Transverse colon (tissue), 4 donors: ENCODE results near the gene KIF25. TPM values are rescaled to one million over a fixed set of nuclear protein-coding genes. Genes with fewer than 3 reads are reported as not detected.

Source experiments
- DNase-seq: peaks from one replicate; pipeline ENCODE4 v3.0.0-alpha.2; 2019
- H3K27ac ChIP-seq, 4 donors: fragments of 200-600 bp; sonication (generic); 2 replicates each; pipeline ENCODE4 v1.5.1; 2016 to 2018; ENCODE audit warnings: inconsistent platforms in 4 of 4
- H3K27me3 ChIP-seq: fragments of 200-600 bp; sonication (generic); 2 replicates; pipeline ENCODE4 v1.5.1; 2017; ENCODE audit warnings: inconsistent platforms
- H3K36me3 ChIP-seq, 4 donors: fragments of 200-600 bp; sonication (generic); 2 replicates each; pipeline ENCODE4 v1.5.1; 2017 to 2019; ENCODE audit warnings: inconsistent platforms in 4 of 4
- H3K4me1 ChIP-seq, 4 donors: fragments of 200-600 bp; sonication (generic); 2 replicates each; pipeline ENCODE4 v1.5.1; 2017 to 2020; ENCODE audit warnings: inconsistent platforms in 4 of 4
- H3K4me3 ChIP-seq, 4 donors: fragments of 200-600 bp; sonication (generic); 1 replicate in 1 of 4; 2 replicates in 3 of 4; pipeline versions ENCODE4 v1.5.1 to v1.6.1; 2017 to 2019; ENCODE audit warnings: inconsistent platforms in 4 of 4
- H3K9me3 ChIP-seq, 2 donors: fragments of 200-600 bp; sonication (generic); 2 replicates each; pipeline ENCODE4 v1.5.1; 2017 to 2019; ENCODE audit warnings: inconsistent platforms in 2 of 2
- CTCF ChIP-seq, 5 experiments: fragments of 200-600 bp in 3 of 5; fragments of 450-650 bp in 2 of 5; sonication (generic) in 3 of 5; IDR thresholded peaks; 1 replicate in 2 of 5; 2 replicates in 3 of 5; pipeline ENCODE4 v1.5.1; 2016 to 2017; ENCODE audit warnings: antibody characterized with exemption in 5 of 5, inconsistent platforms in 3 of 5, mild to moderate bottlenecking in 2 of 5, moderate library complexity in 1 of 5
- EP300 ChIP-seq: sonication (generic); formaldehyde crosslinking; IDR thresholded peaks from one replicate; pipeline ENCODE4 v1.6.1; 2017; ENCODE audit warnings: antibody characterized with exemption, low read depth
- POLR2A ChIP-seq: fragments of 450-650 bp; IDR thresholded peaks from one replicate; pipeline ENCODE4 v1.6.1; 2016; ENCODE audit warnings: antibody characterized with exemption, mild to moderate bottlenecking, moderate library complexity
- POLR2AphosphoS5 ChIP-seq, 3 donors: sonication (generic); formaldehyde crosslinking; IDR thresholded peaks; one replicate each; pipeline ENCODE4 v1.6.1; 2016; ENCODE audit warnings: antibody characterized with exemption in 3 of 3
- WGBS, 2 donors: methylation state at CpG; one replicate each; pipeline ENCODE4 v1.1.5; 2018; ENCODE audit warnings: low coverage in 1 of 2; 5-methylcytosine and 5-hydroxymethylcytosine counted together
- in situ Hi-C, 4 donors: fragments of 200-750 bp; cut with MboI; loops; one replicate each; pipeline versions ENCODE4 v1.15.0 to v1.15.1; 2017; ENCODE audit warnings: low sequenced_read_pairs in 3 of 4, low pct_ligation_motif_present in 1 of 4, low pct_unique_long_range_greater_than_20kb in 1 of 4
- intact Hi-C: fragments of 100-400 bp; cut with DNase I; formaldehyde crosslinking; loops from one replicate; pipeline ENCODE4 v1.15.1; 2023; ENCODE audit warnings: low total_unique reads
- total RNA-seq, 4 donors: library from RNA; depleted of rRNA; stranded (reverse); fragments of >200 nt; gene quantifications; one replicate each; pipeline ENCODE4 v1.1.0, GENCODE V29; 2016

KIF25 gene
- total RNA-seq, 4 donors from 2014 or later = not detected

- in situ Hi-C loops = no loop called here
- H3K4me1 ChIP-seq = peaks cover 0 to 8% (median 2%) of the 10 kb centered on the region in 4 donors
Observed at GRCh38 chr6:168013250-168013915, 15.9 kb downstream of the KIF25 start.

GRCh38 chr6:168014428-168014827, 17.0 kb downstream of the KIF25 start:
- in situ Hi-C loops = no loop called here

More at GRCh38 chr6:168013250-168013915, 15.9 kb downstream of the KIF25 start:
- Histone ChIP-seq H3K9me3 (peaks cover 15 to 23% of the 10 kb centered on the region in 2 donors), H3K4me3 (no peak overlapping the region), H3K36me3 (no peaks in the 10 kb centered on the region), H3K27me3 (no peaks in the 10 kb centered on the region), H3K27ac (no peak overlapping the region)
- TF ChIP-seq POLR2AphosphoS5 (IDR thresholded peaks at IDR 0.05) (no peak), CTCF (IDR thresholded peaks at IDR 0.05) (no peak), EP300 (no peak), POLR2A (no peak)
- WGBS, 2 donors = 84% methylated on average over 7 of the region's 7 CpGs; no CpG with 5 or more reads in 1 of the 2 donors
- no peak for DNase-seq
- intact Hi-C loops = no loop called here

GRCh38 chr6:168015009-168015408, 17.5 kb downstream of the KIF25 start:
- in situ Hi-C loops (no loop called here), intact Hi-C loops (no loop called here)
- TF ChIP-seq CTCF (IDR thresholded peaks at IDR 0.05) (no peak), POLR2A (no peak), POLR2AphosphoS5 (IDR thresholded peaks at IDR 0.05) (no peak), EP300 (no peak)
- peaks cover 15 to 23% of the 10 kb centered on the region in 2 donors for H3K9me3 ChIP-seq
- no peaks in the 10 kb centered on the region for H3K36me3 ChIP-seq
- no peak for DNase-seq
- no peak overlapping the region for H3K4me3 ChIP-seq
- H3K4me1 ChIP-seq = peaks cover 0 to 8% (median 2%) of the 10 kb centered on the region in 4 donors
- no peaks in the 10 kb centered on the region for H3K27me3 ChIP-seq
- WGBS, 2 donors = 92% methylated on average over 4 of the region's 4 CpGs; no CpG with 5 or more reads in 1 of the 2 donors
- H3K27ac ChIP-seq = no peak overlapping the region

More at GRCh38 chr6:168014428-168014827, 17.0 kb downstream of the KIF25 start:
- no peak for TF ChIP-seq POLR2A
- TF ChIP-seq CTCF (IDR thresholded peaks at IDR 0.05) = no peak
- no peak for TF ChIP-seq EP300
- no peak for TF ChIP-seq POLR2AphosphoS5 (IDR thresholded peaks at IDR 0.05)
- no peak overlapping the region for H3K27ac ChIP-seq
- no peak overlapping the region for H3K4me3 ChIP-seq
- no peaks in the 10 kb centered on the region for H3K27me3 ChIP-seq
- peaks cover 15 to 23% of the 10 kb centered on the region in 2 donors for H3K9me3 ChIP-seq
- H3K4me1 ChIP-seq = peaks cover 0 to 8% (median 2%) of the 10 kb centered on the region in 4 donors
- WGBS, 2 donors = 59 to 63% methylated on average over 6 of the region's 6 CpGs
- no peak for DNase-seq
- intact Hi-C loops = no loop called here
- H3K36me3 ChIP-seq = no peaks in the 10 kb centered on the region

GRCh38 chr6:168015482-168016175, 18.2 kb downstream of the KIF25 start:
- in situ Hi-C loops = no loop called here
- WGBS, 2 donors = 49% methylated on average over 14 of the region's 14 CpGs
- H3K9me3 ChIP-seq = peaks cover 15 to 17% of the 10 kb centered on the region in 2 donors
- no peak overlapping the region for H3K4me3 ChIP-seq
- TF ChIP-seq POLR2A = no peak
- TF ChIP-seq POLR2AphosphoS5 (IDR thresholded peaks at IDR 0.05) = peak in 1 of 3 donors; percentile 19
- no peak for TF ChIP-seq CTCF (IDR thresholded peaks at IDR 0.05)
- TF ChIP-seq EP300 = no peak
- no peaks in the 10 kb centered on the region for H3K27me3 ChIP-seq
- no peak for DNase-seq
- H3K4me1 ChIP-seq = peaks cover 0 to 8% (median 2%) of the 10 kb centered on the region in 4 donors
- no peaks in the 10 kb centered on the region for H3K36me3 ChIP-seq
- intact Hi-C loops = no loop called here
- H3K27ac ChIP-seq = peak overlapping the region in 1 of 4 donors; percentile 4
